NK-92 treated with Interleukin-12 subunit alpha and Interleukin-12 subunit beta, amount 100 ng/mL, for 24 hours (cell line): ENCODE results near the gene KRT17.
A peak's percentile ranks its signal among the peaks of the same experiment; 100 is the strongest.
"Not testable (repeated sequence)": the region's sequence is repeated elsewhere in the genome, so short reads cannot be mapped to it uniquely, and the experiment has no call there.

Experiments used
- DNase-seq: peaks from one replicate; lab custom pipeline; 2025; lab: John Stamatoyannopoulos, UW

The KRT17 gene

DNA sequence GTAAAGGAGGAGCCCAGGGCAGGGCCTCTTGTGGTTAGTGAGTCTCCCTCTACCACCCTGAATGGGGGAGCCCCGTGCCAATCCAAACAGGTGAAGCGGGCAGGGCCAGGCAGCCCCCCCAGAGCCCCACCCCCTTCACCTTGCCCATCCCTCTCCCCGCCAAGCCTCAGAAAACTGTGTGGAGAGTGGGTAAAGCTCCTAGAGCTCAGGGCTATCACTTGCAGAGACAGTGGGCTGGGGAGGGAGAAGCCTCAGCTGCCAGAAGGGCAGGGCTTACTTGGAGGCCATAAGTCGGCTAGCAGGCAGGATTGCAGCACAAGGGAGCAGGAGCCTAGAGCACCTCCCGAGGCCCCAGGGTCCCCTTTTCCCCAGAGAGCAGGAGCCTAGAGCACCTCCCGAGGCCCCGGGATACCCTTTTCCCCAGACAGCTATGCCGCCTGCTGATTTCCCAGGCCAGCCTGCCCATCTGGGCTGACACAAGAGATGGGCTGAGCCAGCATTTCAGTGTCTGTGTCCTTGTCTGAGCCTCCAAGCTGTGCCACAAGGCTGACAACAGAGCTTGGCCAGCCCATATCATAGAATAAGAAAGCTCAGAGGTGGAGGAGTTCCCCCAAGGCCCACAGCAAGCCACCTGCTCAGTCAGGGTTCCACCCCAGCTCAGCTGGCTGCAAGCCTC, 30.9 kb downstream of the KRT17 start:
- DNase-seq = no peak

DNA sequence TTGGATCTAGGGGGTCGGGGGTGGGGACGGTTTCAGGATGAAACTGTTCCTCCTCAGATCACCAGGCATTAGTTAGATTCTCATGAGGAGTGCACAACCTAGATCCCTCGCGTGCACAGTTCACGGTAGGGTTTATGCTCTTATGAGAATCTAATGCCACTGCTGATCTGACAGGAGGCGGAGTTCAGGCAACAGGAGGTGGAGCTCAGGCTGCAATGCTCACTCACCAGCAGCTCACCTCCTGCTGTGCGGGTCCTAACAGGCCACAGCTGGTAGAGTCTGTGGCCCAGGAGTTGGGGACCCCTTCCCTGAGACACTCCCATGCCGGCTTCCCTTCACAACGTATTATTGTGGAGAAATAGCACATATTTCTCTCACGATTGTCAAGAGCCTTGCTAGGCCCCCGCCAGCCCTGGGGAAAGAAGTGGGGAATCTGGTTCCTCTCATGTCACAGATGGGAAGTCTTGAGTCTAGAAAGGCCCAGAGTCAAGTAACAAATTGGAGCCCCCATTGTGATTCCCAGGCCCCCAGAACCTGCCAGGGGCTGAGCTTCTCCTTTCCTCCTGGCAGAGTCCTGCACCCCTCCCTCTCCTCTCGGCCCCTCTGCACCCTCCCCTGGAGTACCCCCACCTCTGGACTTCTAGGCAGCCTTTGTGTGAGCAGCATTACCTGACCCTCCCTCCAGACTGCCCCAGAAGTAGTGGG, 31.6 kb downstream of the KRT17 start:
- DNase-seq = no peak

DNA sequence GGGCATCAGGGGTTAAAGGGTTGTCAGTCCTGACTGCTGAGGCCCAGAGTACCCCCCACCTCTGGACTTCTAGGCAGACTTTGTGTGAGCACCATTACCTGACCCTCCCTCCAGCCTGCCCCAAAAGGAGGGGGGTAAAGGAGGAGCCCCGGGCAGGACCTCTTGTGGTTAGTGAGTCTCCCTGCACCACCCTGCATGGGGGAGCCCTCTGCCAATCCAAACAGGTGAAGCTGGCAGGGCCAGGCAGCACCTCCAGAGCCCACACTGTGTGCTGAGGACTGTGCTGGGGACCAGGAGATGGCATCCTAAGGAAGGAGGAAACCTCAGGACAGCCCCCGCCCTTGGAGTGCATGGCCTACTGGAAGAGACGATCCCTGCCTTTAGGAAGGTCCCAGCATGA, 35.1 kb downstream of the KRT17 start:
- no peak for DNase-seq

DNA sequence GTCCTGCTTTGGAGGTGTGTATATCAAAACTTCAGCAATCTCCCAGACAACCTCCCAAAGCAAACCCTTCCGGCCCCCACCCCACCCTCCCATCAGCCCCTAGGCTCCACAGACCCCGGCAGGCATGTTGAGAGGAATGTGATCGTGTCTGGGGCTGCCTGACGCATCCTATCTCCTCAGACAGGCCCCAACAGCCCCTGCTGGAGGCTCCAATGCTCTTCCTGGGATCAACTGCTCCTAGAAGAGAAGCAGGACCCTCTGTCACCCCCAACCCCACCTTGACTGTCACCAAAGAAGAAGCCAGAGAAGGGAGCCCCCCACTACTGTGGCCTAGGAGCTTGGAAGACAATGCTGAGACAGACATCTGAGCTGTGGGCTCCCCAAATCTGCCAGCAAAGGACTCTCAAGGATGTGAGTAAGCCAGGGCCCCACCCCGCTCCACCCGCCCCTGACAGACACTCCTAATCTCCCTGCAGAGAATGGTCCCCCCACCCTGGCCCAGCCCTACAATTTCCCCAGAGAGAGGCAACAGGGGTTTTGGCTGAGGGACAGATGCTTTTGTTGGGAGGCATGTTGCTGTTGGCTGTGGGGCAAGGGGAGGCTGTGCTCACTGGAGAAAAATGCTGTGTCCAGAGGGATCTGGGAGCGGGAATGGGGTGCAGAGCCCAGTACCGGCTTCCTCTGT, 36.1 kb downstream of the KRT17 start:
- DNase-seq = no peak

DNA sequence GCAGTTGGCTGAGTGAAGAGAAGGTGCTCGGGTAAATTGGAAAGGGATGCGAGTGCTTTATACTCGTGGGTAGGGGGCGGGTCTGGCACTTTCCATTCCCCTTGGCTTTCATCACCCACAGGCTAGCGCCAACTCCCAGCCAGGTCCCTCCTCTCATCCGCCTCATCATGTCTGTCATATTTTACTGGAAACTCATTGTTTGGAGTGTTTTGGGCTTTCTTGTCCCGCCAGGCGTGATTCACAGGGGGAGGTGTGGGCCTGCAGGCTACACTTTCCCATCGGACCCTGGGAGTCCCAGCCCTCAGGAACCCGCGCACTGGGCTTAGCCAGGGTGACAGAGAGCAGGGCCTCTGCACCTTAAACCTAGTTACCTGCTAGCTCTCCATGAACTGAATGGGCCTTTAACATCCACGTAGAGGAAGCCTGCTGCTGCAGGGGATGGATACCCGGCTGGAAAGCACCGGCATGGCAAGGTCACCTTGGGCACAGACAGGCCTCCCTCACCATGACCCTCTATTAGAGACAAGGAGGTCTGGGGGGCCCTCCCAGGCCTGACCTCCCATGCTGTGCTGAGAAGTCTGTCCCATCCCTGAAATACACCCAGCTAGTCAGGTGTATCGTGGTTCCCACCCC, 37.4 kb downstream of the KRT17 start, which contains the start of gene KRT14:
TSS of gene KRT14 (minus strand) at position 33 of the 633 bp plus-strand sequence. CDS start 61 bp downstream, outside the sequence.
- DNase-seq = no peak

DNA sequence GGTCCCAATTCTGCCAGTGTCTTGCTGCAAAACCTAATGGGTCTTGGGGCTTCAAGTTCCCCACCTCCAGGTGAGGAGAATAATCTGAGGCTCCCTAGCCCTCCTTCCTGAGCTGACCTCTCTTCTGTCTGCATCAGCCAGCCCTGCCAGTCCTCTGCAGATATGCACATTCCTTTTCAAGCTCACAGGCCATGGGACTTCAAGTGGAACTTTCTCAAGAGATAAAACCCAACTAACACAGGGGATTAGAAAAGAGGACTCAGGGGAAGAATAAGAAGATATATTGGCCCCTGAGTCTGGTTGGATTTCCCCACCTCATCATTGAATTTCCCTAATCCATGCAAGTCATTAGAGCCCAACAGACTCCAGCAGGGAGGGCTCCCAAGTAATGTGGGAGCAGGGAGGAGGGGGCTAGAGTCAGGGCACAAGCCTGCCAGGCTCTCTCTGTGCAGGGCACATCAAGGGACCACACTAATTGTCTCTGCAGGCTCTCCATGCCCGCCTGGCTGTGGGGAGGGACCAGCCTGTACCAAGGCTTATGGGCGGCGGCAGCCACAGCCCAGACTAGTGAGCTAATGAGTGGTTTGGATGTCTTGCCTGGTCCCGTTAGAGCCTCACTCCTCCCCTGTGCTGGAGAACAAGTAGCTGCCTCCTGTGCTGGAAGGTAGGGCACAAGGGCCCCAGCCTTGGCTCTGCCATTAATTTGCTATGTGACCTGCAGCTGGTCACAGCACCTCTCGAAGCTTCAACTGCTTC, 38.9 kb downstream of the KRT17 start:
- DNase-seq = no peak

DNA sequence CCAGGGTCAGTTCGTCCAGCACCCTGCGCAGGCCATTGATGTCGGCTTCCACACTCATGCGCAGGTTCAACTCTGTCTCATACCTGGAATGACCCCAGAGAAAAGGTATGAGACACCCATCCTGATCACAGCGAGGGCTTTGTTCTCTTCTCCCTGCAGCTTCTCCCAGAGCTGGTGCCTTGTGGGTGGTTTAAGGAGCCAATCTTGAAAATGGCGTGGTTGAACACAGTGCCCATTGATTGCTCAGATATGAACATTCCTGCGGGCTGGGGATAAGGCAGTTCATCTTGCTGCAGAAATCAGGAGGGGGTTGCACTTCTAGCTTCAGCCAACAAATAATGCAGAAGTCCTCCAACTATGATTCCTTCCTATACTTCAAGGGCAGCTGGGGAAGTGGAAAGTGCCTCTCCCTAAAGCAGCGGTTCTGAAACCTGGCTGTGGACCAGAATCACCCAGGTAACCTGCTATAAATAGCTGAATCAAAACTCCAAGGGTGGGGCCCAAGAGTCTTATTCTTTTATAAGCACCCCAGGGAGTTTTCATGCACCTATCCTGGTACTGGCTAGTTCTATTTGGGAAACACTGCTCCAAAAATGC, 39.9 kb downstream of the KRT17 start:
- not testable (repeated sequence) for DNase-seq

DNA sequence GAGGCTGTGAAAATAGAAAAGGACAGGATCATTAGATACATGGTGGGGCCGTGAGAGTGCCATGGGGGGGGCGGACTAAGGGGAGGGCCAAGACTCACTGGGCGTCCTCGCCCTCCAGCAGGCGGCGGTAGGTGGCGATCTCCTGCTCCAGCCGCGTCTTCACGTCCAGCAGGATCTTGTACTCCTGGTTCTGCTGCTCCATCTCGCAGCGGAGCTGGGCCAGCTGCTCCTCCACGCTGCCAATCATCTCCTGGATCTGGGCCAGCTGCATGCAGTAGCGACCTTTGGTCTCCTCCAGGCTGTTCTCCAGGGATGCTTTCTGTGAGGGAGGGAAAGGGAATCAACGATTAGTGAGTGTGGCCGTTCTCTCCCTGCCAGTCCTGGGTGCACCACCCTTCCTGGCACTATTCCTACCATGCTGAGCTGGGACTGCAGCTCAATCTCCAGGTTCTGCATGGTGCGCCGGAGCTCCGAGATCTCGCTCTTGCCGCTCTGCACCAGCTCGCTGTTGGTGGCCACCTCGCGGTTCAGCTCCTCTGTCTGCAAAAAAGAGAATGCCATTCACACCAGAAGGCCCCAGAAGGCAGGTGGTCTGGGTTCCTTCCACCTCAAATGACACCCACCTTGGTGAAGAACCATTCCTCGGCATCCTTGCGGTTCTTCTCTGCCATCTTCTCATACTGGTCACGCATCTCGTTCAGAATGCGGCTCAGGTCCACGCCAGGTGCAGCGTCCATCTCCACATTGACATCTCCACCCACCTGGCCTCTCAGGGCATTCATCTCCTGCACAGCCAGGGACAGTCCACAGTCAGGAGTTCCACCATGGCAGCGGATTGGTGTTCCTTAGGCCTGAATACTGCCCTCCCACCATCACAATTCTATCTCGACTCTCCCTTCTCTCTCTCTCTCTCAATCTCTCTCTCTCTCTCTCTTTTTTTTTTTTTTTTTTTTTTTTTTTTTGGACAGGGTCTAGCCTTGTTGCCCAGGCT, 40.9 kb downstream of the KRT17 start:
- DNase-seq = no peak

DNA sequence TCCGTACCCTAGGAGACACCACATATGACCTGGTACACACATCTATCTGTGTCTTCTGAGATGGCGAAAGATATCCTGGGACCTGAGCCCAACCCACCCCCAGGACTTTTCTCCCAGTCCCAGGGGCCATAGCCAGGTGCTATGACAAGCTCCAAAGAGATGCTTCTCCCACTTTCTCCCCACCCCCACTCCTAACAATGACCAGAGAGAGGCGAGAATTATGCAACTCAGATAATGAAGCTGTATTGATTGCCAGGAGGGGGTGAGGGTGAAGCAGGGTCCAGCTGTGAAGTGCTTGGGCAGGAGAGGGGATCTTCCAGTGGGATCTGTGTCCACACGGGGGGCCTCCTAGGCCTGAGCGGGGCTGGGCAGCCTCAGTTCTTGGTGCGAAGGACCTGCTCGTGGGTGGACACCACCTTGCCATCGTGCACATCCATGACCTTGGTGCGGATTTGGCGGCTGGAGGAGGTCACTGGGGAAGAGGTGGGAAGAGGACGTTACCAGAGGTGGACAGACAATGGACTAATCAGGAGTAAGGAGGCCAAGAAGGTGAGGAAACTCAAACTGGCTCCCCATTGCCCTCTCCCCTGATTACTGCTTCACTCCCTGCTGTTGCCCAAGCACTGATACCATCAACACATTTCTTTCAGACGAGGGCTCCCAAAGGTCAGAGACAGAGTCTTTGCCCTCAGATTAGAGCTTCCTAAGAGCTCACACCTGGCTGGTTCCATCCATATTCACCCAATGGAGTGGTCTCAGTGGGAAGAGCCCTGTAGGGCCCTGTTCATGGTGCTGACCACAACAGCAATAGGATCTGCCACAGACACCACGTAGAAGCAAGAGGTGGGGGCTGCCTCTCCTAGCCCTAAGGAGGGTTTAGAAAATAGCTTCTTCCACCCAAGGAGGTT, 42.1 kb downstream of the KRT17 start:
- DNase-seq = not testable (repeated sequence)

DNA sequence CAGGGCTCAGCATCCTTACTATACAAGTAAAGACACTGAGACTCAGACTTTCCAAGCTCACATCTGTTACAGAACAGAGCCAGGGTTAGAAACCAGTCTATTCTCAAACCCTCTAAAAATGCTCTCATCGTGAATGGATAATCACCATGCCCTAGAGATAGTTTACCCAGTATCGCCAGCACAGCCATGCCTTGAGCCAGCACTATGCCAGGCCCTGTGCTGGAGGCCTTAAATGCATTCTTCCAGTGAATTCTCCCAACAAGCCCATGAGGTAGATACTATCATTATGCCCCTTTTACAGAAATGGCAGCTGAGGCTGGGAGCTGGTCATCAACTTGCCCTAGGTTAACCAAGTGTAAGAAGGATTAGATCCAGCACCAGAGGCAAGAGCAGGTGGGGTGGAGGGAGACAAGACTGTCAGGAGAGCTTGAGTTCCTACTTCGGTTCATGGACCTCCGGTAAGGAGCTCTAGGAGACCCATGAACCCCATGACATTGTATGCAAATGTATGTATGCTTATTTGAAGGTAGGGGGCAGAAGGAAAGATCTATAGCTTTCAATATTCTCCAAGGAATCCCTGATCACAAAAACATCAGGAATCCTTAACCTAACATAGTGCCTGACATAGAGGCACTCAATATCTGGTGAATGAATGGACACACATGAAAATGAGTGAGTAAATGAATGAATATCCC, 42.9 kb downstream of the KRT17 start:
- no peak for DNase-seq

DNA sequence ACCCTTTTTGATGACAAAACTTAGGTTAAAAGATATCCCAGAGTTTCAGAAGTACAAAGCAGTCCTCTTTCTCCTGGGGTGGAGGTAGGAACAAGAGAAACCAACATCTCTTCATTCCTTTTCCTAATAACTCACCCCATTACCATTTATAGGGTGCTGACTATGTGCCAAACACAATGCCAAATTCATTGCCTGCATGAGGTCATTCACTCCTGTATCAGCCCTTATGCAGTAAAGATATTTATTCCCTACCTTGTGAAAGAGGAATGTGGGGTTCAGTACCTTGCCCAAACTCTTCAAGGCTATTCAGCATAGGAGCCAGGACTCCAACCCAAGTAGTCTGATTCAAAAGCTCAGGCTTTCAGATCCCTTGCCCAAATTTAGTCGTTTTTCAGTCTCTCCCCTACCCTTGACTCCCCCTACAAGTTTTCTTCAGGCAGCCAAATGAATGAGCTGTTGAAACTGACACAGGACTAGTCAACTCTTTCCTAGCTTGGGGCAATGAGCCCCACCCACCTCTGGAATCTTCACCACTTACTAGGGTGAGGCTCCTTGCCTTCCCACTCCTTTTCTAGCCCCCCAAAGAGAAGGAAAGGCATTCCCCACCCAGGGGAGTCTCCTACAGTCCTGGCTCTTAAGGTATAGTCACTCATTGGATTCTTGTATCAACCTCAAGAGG, 43.5 kb downstream of the KRT17 start:
- no peak for DNase-seq

DNA sequence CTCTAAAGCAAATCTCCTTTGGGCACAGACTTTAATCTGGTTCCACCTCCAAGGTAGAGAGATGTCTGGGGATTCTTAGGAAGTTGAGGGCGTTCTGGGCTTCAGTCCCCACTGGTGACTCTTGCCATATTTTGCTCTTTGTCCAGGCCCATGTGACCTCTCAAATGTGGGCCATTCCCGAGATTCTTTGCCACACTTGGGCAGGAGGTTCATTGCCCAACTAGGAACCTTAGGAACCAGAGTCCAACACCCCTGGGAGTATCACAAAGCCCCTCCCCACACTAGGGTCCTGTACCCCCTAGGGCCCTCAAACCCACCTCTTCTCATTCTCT, 44.2 kb downstream of the KRT17 start:
- DNase-seq = no peak

DNA sequence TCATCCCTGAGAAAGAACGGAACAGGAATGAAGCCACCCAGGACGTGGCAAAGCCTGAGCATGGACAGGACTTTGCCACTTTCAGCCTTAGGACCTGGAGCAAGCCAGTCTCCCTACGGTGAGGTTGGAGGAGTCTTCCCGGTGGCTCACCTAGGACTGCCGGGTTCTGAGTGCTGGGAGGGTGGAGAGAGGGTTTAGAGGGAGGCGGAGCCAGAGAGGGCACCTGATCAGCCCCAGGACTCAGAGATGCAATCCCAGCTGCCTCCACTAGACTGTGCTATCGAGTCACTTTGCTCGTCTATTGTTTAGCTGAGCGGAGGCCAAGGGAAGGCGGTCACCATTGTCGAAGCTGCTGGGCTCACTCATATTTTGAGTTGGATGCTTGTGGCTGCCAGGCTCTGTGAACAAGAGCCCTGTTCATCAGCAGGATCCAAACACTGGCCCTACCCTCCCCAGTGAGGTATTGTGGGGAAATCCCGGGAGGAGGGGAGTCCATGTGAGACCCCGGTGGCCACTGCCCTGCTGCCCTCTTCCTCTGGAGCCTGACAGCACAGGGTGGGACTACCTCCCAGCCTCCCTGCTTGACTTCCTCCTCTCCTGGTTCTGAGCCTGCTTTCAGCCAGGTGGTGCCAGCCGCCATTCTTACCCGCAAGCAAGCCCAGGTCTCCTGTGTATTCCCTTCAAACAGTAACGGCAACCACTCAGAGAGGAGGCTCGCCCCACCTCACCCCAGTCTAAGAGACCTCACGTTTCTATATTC, 44.7 kb downstream of the KRT17 start:
- DNase-seq = peak; percentile 13

DNA sequence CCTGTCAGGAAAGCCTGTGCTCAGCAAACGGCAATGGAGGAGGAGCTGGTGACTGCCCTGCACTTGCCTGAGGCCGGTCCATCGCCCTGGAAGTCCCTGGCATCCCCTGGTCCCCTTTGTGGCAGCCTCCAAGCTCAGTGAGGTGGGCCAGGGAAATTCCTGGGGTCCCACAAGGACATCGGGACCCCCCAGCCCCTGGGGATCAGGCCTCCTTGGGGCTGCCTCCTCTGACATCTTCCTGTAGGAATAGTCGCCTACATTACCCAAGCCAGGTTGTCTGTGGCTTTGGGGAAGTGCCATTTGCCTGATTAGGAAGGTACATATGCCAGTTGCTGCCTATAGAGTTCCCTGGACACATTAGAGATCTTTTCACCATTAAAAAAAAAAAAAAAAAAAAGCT, 45.4 kb downstream of the KRT17 start:
- DNase-seq = no peak

DNA sequence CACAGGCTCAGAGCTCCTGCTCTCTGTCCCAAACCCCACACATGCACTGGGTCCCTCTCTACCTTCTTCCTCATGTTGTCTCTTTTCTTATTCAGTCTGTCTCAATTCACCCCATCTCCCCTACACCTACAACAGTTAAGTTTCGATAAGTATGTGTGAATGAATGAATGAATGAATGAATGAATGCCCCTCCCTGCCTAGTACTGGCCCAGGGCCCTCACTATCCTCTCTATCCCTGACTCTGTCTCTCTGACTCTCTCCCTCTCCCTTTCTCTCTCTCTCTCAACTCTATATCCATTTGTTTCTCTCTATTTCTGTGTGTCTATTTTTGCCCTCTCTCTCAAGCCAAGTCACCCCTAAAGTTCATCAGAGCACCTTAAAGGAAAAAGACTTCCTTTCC, 45.8 kb downstream of the KRT17 start:
- no peak for DNase-seq

DNA sequence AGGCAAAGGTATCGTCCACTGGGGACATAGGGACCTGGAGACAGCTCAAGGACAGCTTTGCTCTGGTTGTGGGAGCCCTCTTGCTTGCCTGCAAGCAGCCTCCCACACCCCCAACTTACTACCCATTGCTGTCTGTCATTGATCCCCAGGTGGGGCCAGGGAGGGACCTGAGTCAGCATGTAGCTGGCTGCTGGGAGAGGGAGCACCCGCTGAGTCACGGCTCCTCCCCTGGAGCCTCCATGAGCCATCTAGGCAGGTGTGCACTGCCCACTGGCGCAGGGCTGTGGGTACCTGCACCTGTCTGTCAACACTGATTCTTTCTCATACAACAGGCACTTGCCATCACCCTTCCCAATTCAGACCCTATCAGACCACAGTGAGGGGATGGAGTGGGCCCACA, 47.6 kb downstream of the KRT17 start:
- DNase-seq = not testable (repeated sequence)

DNA sequence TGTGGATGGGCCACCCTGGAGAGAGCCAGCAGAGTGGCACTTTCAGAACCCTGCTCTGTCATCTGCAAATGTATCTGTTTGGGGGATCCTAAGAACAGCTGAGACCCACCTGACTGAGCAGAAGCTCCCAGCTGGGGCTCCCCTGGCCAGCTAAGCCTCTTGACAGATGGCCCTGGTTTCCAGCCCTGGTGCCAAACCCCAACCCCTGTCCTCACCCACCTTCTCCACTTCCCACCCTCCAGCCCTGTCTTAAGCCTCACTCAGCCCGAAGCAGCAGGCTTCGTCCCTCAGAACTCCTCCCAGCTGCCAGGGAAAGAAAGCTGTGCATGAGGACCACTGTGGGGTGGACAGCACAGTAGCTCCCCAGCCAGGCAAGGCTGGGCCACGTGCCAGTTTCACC, 49.0 kb downstream of the KRT17 start:
- no peak for DNase-seq
